Keratinocyte (primary cell): Measurements from ENCODE around the gene HDAC10. TPM values are rescaled to one million over a fixed set of nuclear protein-coding genes. Genes with fewer than 3 reads are reported as not detected.

Experiments
- DNase-seq: peaks from one replicate; pipeline ENCODE4 v3.0.0-alpha.2; 2011; ENCODE audit warnings: low read depth, missing footprints, low spot score
- FAIRE-seq: peaks from 2 replicates; lab custom pipeline; 2011; peaks lifted over from hg19 to GRCh38; lab: Jason Lieb, UNC
- H2AFZ ChIP-seq: 2 replicates; pipeline ENCODE4 v1.6.0; 2012; ENCODE audit warnings: low read length, control low read depth, inconsistent platforms; ENCODE audit not compliant: control insufficient read depth
- H3K27ac ChIP-seq: 2 replicates; pipeline ENCODE4 v1.5.1; 2011; ENCODE audit warnings: low read length; ENCODE audit not compliant: control insufficient read depth, insufficient read depth
- H3K27me3 ChIP-seq: 3 replicates; pipeline ENCODE4 v1.6.0; 2011; ENCODE audit warnings: low read length; ENCODE audit not compliant: control insufficient read depth, insufficient read depth; ENCODE audit errors: extremely low read depth
- H3K36me3 ChIP-seq, 2 experiments: 2 replicates in 1 of 2; 3 replicates in 1 of 2; pipeline ENCODE4 v1.5.1; 2011; ENCODE audit warnings: low read length in 2 of 2, mild to moderate bottlenecking in 1 of 2; ENCODE audit not compliant: control insufficient read depth in 2 of 2, insufficient read depth in 2 of 2; ENCODE audit errors: extremely low read depth in 1 of 2
- H3K4me1 ChIP-seq: 3 replicates; pipeline ENCODE4 v1.5.1; 2011; ENCODE audit warnings: low read length; ENCODE audit not compliant: control insufficient read depth, insufficient read depth; ENCODE audit errors: extremely low read depth
- H3K4me2 ChIP-seq: 3 replicates; pipeline ENCODE4 v1.6.0; 2011; ENCODE audit warnings: low read depth, low read length; ENCODE audit not compliant: control insufficient read depth, insufficient read depth; ENCODE audit errors: extremely low read depth
- H3K4me3 ChIP-seq, 3 experiments: fragments of 200-600 bp in 1 of 3; sonication (generic) in 1 of 3; 2 replicates in 2 of 3; 3 replicates in 1 of 3; pipeline ENCODE4 v1.5.1; 2011 to 2016; ENCODE audit warnings: low read length in 3 of 3, mild to moderate bottlenecking in 3 of 3, control low read depth in 2 of 3, inconsistent platforms in 1 of 3, low read depth in 1 of 3, mixed read lengths in 1 of 3, mixed run types in 1 of 3, moderate library complexity in 1 of 3; ENCODE audit not compliant: control insufficient read depth in 2 of 3, insufficient read depth in 2 of 3; ENCODE audit errors: extremely low read depth in 1 of 3
- H3K79me2 ChIP-seq: 2 replicates; pipeline ENCODE4 v1.6.0; 2012; ENCODE audit warnings: low read length; ENCODE audit not compliant: control insufficient read depth, insufficient read depth
- H3K9ac ChIP-seq: 3 replicates; pipeline ENCODE4 v1.6.0; 2011; ENCODE audit warnings: low read length; ENCODE audit not compliant: control insufficient read depth, insufficient read depth; ENCODE audit errors: extremely low read depth
- H3K9me1 ChIP-seq: 3 replicates; pipeline ENCODE4 v1.6.0; 2011; ENCODE audit warnings: low read length; ENCODE audit not compliant: control insufficient read depth, insufficient read depth; ENCODE audit errors: extremely low read depth
- H3K9me3 ChIP-seq: 2 replicates; pipeline ENCODE4 v1.5.1; 2012; ENCODE audit warnings: low read depth, low read length; ENCODE audit not compliant: control insufficient read depth
- H4K20me1 ChIP-seq: 3 replicates; pipeline ENCODE4 v1.6.0; 2011; ENCODE audit warnings: low read length; ENCODE audit not compliant: control insufficient read depth, insufficient read depth; ENCODE audit errors: extremely low read depth
- EZH2 ChIP-seq: IDR thresholded peaks from one replicate; pipeline ENCODE4 v1.6.1; 2012; ENCODE audit warnings: inconsistent platforms, mild to moderate bottlenecking, low read length, moderate library complexity
- dilution Hi-C: fragments of 300-500 bp; cut with MboI; formaldehyde crosslinking; loops from one replicate; pipeline ENCODE4 v1.7.0; 2020; ENCODE audit warnings: low sequenced_read_pairs; ENCODE audit not compliant: extremely low pct_ligation_motif_present
- polyA plus RNA-seq, 5 experiments: library from polyadenylated mRNA; depleted of rRNA in 3 of 5; stranded (reverse) in 3 of 5; stranded (forward) in 1 of 5; unstranded in 1 of 5; fragments of >200 nt; gene quantifications; 1 replicate in 1 of 5; 2 replicates in 3 of 5; 3 replicates in 1 of 5; pipeline versions ENCODE4 v1.2.1 to v1.2.3, GENCODE V29; 2011 to 2012; ENCODE audit warnings: missing spikeins in 2 of 5, low read depth in 1 of 5, low replicate concordance in 1 of 5
- TF ChIP-seq, protein P1 (sequence below), 3 experiments: IDR thresholded peaks in 1 of 3; conservative IDR thresholded peaks in 1 of 3; optimal IDR thresholded peaks in 1 of 3; 2 replicates in 2 of 3; 3 replicates in 1 of 3; pipeline versions ENCODE3 to v1.5.1; 2011; ENCODE audit warnings: low read length in 3 of 3, mild to moderate bottlenecking in 3 of 3, moderate library complexity in 2 of 3, control low read depth in 1 of 3, inconsistent platforms in 1 of 3; ENCODE audit not compliant: insufficient read depth in 2 of 3; ENCODE audit errors: extremely low read depth in 1 of 3

HDAC10 gene
- polyA plus RNA-seq, 1 donor (not counting 4 experiments of a cell fraction or from before 2014, with no cell fraction given), result 4.7 TPM

DNA sequence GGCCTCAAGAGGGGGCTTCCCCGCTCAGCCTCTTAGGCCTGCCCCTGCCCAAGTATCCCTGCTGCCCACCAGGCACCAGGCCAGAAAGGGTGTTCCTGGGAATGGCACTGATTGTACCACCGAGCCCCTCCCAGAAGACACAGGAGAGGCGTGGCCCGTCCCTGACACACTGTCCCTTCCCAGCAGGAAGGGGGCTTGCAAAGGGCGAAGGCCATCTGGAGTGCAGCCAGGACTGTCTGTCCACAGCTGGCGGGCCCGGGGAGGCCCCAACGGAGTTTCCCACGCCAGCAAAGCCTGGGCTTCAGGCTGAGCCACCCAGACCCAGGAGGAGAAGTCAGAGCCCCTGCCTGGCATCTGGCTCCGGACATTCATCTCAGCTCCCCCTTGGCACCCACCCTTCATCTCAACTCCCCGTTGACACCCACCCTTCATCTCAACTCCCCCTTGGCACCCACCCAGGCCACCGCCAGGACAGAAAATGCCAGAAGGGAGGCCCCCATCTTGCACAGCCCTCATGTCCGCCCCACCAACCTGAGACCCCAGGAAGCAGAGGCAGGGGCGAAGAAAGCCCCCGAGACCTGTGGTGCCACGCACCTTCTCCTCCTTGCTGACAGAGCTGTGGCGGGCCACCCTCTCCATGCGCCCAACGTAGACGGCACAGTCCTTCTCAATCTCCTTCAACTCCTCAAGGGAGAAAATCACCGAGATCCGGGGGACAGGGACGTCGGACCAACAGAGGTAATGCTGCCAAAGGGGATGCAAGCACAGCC lies 25.7 kb downstream of the HDAC10 start:
- Histone ChIP-seq H3K9ac (no peak overlapping the region), H3K27me3 (no peaks in the 10 kb centered on the region), H2AFZ (no peak overlapping the region), H3K79me2 (no peaks in the 10 kb centered on the region), H3K4me3 (no peak overlapping the region), H3K27ac (no peak overlapping the region), H3K4me2 (no peak overlapping the region), H3K9me3 (no peaks in the 10 kb centered on the region), H4K20me1 (no peaks in the 10 kb centered on the region), H3K9me1 (no peaks in the 10 kb centered on the region), H3K4me1 (no peaks in the 10 kb centered on the region), H3K36me3 (peaks cover 11 to 42% of the 10 kb centered on the region in 2 experiments)
- dilution Hi-C loops, result no loop called here
- FAIRE-seq, result no peak
- DNase-seq, result no peak
- TF ChIP-seq, protein P1, sequence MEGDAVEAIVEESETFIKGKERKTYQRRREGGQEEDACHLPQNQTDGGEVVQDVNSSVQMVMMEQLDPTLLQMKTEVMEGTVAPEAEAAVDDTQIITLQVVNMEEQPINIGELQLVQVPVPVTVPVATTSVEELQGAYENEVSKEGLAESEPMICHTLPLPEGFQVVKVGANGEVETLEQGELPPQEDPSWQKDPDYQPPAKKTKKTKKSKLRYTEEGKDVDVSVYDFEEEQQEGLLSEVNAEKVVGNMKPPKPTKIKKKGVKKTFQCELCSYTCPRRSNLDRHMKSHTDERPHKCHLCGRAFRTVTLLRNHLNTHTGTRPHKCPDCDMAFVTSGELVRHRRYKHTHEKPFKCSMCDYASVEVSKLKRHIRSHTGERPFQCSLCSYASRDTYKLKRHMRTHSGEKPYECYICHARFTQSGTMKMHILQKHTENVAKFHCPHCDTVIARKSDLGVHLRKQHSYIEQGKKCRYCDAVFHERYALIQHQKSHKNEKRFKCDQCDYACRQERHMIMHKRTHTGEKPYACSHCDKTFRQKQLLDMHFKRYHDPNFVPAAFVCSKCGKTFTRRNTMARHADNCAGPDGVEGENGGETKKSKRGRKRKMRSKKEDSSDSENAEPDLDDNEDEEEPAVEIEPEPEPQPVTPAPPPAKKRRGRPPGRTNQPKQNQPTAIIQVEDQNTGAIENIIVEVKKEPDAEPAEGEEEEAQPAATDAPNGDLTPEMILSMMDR (optimal IDR thresholded peaks at IDR 0.05 in 1 of 3, IDR thresholded peaks at IDR 0.05 in 1 of 3, conservative IDR thresholded peaks at IDR 0.05 in 1 of 3; ENCODE audit: extremely low read depth in 1 of 3, insufficient read depth in 2 of 3, low read length in 3 of 3), result no peak
- no peak for TF ChIP-seq EZH2

DNA sequence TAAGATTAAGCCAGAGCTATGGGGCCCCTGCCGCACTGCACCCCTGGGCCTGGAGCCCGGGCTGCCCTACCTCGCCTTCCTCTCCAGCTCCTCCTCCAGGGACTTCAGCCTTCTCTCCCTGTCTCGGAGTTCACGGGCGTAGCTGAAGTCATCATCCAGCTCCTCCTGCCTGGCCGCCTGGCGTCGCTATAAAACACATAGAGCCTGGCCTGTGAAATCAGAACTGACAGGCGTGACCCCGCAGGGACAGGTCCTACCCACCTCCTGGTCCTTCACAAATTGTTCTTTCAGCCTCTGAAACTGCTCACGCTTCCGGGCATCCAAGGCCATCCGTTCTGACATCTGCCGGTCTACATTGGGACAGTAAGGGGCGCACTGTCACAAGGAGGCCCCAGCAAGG lies 27.0 kb downstream of the HDAC10 start:
- dilution Hi-C loops, result no loop called here
- Histone ChIP-seq H3K9me3 (no peaks in the 10 kb centered on the region), H4K20me1 (no peaks in the 10 kb centered on the region), H3K27ac (no peak overlapping the region), H3K4me3 (no peak overlapping the region), H2AFZ (no peak overlapping the region), H3K79me2 (no peaks in the 10 kb centered on the region), H3K4me1 (no peaks in the 10 kb centered on the region), H3K9me1 (no peaks in the 10 kb centered on the region), H3K4me2 (no peak overlapping the region), H3K36me3 (peaks cover 22 to 43% of the 10 kb centered on the region in 2 experiments), H3K27me3 (no peaks in the 10 kb centered on the region), H3K9ac (no peak overlapping the region)
- FAIRE-seq, result no peak
- TF ChIP-seq, protein P1 (optimal IDR thresholded peaks at IDR 0.05 in 1 of 3, IDR thresholded peaks at IDR 0.05 in 1 of 3, conservative IDR thresholded peaks at IDR 0.05 in 1 of 3; ENCODE audit: extremely low read depth in 1 of 3, insufficient read depth in 2 of 3, low read length in 3 of 3), result no peak
- TF ChIP-seq EZH2, result no peak
- no peak for DNase-seq
